Stimulated activated CD8-positive, alpha-beta memory T cell treated with anti-CD3 and anti-CD28 coated beads, Interleukin-4, amount 100 ng/mL, for 4 hours (primary cell): Measurements from ENCODE around the gene THSD4.

Experiments
- DNase-seq, 2 donors: peaks; one replicate each; pipeline ENCODE4 v3.0.0-alpha.2; 2020; ENCODE audit warnings: low read depth in 2 of 2, low spot score in 1 of 2

The THSD4 gene

DNA sequence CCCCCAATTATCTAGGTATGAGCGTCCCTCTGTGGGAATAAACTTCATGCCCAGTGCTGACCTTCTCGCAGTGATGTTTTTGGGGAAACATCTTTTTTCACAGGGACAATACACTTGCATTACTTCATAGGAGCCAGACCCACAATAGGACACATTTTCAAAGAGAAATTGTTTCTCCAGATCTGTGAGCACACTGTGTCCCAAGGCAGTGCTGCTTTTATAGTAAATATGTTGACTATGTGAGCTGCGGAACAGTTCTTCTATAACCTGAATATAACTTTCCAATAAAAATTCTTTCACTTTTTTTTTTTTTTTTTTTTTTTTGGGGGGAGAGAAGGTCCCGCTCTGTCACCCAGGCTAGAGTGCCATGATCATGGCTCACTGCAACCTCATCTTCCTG is 17.4 kb upstream of the THSD4 start:
- no peak for DNase-seq

DNA sequence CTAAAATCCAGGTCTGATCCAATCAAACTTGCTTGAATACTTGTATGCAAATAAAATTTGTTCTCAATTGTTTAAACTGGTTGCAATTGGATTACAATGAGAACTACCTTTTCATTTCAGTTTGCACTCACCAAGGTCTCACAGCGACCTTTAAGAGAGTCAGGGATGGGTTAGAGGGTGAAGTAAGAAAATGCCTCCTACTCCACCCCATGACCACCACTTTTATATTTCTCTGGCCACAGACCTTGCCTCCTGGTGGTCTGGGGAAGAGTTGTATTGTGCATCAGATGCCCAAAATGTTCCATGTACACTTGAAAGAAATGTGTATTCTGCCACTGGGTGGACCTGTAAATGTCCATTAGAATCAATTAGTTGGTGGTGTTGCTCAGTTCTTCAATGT is 16.4 kb upstream of the THSD4 start:
- DNase-seq, result no peak

DNA sequence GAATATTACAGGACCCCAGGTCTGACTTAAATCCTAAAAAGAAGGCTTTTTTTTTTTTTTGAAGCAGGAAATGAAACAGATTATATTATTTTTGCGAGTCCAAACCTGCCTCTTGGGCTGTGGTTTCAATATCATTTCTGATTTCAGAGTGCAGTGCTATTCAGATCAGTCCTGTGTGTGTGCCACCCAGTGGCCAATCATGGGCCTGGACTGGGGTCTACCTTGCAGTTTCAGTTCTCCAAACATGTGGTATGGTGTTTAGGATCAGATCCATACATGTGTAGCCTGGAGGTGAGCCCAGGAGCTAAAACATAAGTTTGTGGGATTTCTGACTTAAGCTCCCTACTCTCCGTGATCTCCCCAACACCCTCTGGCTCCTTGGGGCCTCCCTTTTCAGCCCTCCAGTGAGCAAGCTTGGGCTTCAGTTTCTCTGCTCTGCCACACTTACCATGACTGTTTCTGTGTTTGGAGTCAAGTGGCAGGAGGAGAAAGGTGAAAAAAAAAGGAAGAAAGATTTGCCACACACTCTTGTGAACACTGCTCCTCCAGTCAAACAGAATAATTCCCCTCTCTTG is 12.1 kb upstream of the THSD4 start:
- no peak for DNase-seq

DNA sequence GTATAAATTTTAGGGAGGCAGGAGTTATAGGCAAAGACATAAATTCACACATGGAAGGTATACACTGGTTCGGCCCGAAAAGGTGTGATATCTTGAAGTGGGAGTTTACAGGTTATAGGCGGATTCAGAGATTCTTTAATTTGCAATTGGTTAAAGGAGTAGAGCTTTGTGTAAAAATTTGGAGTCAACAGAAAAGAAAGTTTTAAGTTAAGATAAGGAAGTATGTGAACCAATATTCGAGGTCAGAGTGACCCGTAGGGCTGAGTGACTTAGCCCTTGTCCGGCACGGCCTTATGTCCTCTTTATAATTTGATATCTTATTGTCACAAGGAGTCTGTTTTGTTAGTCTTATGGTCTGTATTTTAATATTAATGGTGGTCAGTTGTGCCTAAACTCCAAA is 10.6 kb upstream of the THSD4 start:
- no peak for DNase-seq

DNA sequence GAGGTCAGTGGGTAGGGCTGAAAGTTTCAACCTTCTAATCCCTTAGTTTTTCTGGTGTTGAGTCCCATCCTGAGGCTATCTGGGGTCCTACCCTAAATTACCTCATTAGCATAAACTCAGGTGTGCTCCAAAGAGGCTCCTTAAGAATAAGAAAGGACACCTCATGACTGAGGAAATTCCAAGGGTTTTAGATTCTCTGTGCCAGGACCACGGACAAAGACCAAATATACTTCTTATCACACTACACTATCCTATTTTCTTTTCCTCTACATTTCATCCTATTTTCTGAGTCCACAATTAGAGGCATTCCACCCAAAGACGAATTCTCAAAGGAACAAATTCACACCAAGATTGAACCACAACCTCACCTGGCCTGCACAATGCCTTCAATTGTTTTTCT is 9.8 kb upstream of the THSD4 start:
- DNase-seq, result no peak

DNA sequence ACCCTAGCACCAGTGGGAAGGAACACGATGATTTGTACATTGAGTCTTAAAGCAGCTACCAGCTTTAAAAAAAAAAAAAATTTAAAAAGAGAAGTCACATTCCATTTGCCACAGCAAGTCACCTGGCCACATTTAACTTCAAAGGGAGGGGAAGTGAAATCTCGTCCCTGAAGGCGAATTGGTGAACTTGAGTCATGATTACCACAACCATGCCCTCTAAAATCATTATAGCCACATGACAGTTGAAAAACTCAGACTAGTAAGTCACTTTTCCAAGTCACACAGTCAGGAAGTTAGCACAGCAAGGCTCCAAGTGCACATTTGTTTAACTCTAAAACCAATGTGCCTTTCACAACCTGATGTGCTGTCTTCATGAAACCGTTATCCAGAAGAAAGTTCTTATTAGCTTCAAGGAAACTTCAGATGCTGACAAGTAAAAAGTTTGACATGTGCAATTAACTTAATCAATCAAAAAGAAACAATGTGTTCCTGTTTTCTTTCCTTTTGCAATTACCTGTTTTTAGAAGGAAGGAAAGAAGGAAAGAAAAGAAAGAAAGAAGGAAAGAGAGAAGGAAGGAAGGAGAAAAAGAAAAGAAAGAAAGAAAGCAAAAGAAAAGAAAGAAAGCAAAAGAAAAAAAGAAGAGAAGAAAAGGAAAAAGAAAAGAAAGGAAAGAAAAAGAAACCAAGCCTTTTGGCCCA is 8.3 kb upstream of the THSD4 start:
- no peak for DNase-seq

DNA sequence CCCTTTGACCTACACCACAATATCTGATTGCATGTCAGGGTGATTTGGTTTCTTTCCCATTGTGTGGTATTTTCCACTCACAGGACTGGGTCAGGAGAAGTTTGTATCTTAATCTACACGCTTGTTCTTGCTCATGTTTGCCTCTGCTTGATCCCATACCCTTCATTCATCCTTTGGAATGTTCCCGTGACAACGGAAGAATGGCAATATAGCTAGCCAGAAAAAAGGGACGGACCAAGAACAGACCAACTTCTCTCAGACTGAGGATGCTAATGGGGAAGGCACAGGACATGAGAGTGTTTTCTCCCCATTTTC is 7.8 kb upstream of the THSD4 start:
- DNase-seq, result no peak

DNA sequence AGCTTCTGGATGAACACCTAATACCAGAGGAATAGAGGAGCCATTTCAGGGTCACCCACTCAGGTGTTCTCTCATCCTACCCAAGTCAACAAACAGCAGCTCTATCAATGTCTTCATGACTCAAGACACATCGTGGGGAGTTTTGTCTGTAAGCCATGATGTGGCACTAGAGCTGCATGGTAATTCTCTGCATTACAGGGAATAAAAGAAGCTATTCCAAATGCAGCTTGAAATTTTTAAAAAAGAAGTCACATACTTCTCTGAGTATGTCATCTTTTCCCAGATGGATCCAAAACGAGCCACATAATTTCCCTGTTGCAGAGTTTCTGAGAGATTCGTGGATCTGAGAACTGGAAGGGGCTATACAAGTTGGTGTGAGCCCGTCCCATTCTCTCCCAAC is 6.1 kb upstream of the THSD4 start:
- DNase-seq, result no peak

DNA sequence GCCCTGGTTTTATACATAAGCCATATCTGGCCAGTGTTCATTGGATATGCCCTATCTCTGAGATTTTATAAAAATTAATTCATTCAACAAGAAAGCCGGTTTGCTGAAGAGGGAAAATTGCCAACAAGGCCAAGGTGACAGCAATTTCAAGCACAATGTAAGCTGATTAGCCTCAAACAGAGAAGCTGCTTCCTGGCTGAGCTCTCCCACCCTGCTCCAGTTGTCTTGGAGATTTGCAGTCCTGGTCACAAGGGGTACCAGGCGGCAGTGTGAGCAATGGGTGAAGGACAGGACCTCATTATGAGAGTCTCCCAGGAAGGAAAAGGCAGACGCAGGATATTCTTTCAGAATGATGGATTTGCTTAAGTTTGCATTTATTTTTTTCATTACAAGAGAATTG is 5.4 kb upstream of the THSD4 start:
- DNase-seq, result no peak

DNA sequence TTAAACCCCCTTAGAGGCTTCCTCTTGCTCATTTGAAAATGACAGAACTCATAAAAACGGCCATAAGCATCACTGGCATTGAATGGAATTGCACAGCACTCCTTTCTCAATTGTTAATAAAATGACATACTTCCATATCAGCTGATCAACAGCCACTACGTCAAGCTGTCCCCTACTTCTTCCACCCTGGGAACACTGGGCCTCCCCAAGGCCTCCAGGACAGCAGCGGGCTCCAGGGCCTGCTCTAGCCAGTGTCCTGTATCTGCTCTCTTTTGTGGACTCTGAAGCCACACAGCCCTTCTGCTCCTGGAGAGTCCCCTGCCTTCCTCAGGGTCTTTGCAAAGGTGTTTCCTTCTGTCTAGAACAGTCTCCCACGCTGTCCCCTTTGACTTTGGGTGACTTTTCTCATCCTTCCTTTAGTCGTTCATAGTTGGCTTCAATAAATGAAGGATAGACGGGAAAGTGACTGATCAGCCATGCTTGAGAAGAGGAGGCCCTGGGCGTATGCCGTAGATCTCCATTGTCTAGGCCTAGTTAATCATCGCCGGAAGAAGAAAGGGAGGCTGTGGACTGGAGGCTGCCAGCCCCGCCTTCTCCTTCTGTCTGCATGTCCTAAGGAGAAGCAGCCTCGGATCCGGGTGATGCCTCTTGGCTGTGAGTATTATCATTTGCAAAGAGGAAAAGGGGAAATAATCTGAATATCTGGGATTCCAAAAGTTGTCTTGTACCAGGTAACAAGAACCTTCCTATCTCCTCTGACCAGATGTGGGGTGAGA is 4.7 kb upstream of the THSD4 start:
- DNase-seq, result no peak

DNA sequence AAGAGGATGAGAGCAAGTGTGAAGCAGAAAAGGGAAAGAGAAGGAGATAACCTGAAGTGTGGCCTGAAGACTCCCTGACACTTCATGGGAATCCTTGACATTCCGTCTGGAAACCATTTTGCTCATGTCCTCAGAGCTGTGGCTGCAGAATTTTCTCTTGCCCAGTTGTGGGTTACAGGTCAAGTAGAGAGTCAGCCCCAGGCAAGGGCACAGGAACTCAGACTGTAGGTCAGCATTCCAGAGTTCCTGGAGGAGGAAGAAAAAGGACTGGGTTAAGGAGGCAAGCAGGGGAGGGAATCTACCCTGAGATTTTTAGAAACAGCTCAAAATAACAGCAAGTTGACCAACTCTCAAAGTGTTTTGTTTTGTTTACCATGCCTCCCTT is 4.1 kb upstream of the THSD4 start:
- no peak for DNase-seq

DNA sequence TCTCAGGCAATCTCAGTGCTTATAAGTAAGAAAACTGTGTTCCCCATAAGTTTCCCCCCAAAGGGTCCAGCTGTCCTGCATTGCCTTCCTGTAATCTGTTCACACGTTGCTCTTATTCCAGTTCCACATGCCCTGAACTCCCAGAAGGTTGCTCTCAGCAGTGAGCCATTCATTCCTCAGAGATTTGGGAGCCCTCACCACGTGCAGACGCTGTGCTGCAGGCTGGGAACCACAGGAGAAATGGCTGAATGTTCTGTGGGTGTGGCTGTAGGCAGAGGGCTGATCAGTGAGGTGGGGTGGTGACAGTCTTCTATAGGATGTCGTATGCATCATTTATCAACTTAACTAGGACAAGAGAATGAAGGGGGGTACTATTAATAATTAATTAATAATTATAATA is 3.3 kb upstream of the THSD4 start:
- DNase-seq, result no peak

DNA sequence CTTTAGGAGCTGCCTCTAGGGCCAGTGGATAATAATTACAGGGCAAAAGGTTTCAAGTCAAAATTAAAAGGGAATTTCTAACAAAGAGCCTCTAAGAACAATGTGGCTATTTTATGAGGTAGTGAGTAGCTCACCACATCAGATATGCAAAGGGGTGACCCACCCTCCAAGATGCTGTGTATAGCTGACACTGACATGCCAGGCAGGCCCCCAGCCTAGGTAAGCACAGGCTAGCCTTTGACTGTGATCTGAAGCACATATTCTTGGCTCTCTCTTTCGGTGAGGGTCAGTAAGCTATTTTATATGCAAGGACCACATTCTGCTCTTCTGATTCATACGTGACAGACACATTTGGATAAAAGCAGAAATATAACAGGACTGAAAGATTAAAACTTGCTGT is 2.8 kb upstream of the THSD4 start:
- no peak for DNase-seq

DNA sequence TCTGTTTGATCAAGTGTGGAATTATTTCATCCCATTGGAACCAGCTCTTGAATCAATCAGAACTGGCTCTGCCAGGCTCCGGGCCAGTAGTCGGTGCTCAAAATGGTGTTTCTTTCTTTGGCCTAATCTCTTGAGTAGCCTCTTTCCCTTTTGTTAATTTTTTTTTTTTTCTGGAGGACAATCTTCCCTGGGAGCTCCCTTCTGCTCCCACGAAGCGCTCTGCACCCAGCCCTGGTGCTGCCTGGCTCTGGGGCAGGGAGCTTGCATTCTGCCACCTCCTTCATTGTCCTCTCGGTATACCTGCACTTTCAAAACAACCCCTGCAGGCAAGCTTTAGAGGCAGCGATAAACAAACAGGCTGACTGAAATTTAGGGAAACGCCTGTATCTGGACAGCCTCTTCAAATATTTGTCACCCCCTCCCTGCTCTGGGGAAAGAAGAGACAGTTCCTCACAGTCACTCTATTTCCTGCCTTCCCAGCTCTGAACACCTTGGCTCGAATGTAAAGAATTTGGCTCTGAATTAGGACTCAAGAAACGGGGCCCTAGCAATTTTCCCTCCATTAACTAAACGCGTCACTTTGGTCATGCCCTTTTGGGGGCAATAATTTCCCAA is 1.1 kb upstream of the THSD4 start:
- no peak for DNase-seq

DNA sequence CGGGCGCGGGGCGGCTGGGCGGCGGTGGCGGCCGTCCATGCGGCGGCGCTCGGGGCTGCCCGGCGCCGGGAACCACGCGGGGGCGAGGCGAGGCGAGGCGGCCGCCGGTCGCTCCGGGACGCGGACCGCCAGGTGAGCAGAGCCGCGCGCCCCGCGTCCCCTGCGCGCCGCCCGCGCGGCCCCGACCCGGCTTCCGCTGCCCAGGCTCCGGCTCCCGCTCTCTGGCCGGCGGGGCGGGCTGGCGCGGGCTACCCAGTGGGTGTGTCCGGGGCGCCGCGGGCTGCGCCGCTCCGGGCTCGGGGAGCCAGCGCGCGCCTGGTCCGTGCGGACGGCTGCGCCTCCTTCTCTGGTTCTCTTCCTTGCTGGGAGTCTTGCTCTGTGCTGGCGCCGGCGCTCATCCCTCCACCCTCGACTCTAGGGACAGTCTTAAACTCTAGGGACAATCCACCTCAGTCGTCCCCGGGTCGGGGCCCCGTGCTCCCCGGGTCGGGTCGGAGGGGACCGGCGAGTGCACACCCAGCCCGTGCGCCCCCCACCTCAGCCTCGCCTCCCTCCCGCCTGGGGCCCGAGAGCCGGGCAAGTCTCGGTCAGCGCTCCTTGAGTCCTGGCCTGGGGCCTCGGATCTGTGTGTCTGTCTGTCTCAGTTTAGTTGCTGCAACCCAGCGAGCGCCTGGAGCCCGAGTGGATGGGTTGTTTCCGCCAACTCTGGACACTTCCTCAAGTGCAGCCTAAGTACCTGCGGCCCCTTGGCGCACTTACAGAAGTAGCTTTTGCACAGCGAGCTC is 488 bp downstream of the THSD4 start:
- DNase-seq, result no peak

DNA sequence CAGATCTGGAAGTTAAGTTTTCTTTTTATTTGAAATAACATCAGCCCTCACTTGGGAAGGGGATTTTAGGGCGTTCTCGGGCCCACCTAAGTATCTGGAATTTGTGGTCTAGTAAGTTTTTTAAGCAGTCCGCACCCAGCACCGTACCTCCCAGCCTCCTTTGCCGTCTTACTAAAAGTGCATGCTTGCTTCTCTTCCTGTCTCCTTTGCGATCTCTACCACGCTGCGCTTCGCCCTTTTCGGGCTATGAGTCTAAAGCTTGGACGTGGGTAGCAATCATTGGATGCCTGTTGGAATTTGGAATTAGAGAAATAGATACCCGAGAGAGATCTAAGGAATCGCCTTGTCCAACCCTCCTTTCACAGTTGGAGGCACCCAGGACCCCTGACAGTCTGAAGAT is 1.1 kb downstream of the THSD4 start:
- DNase-seq, result no peak

DNA sequence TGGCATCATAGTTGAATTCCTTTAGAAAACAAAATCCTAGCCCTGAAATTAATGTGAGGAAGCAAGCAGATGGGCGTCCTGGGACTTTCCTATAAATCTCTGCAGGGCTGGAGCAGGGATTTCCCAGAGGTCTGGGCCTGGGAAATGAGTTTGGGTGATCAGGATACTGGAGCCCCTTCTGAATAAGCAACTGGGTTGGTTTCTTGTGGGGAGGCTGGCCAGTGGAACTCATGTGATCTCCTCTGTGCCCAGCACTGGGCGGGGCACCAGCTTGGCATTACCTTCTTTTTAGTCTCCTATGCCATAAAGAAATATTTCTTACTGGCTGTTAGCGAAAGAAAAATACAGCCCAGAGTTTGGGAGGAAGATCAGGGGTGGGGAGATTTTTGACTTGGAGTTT is 1.7 kb downstream of the THSD4 start:
- DNase-seq, result no peak

DNA sequence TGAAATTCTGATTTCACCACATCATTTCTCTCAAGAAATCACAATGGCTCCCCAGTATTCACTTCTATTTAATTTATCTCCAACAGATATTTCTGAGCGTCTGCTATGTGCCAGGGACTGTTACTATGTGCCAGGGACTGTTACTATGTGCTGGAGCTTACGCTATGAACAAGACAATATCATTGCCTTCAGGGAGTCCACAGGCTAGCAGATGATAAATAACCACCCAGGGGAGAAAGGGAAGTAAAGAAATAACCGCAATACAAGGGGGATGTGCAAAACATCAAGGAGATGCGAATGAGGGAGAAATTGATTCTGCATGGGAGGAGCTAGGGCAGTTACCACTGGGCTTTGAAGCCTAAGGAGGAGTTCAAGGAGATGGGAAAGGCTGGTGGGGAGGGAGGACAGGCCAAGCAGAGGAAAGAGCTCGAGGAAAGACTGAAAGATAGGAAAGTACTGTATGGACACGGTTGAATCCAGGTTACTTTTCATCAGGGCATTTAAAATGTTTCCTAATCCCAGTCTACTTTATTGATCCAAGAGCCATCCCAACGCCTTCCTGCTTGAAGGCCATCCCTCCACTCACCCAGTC is 2.5 kb downstream of the THSD4 start:
- no peak for DNase-seq

DNA sequence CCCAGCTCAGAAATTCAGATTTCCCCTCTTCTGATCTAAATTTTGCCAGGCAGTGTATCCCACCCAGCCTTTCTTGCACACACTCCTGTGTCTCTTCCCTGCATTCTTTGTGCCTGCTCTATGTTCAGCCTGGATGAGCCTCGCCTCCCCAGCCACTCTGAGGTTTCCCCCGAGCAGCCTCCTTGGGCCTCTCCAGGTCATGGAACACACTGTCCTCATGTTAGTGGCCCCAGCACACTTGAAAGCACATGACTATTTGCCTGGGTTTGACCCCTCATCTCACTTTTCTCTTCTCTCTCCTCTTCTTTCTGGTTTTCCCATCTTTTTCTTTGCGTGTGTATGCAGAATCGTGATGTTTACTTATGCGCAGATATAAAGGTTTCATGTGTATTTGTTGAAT is 3.1 kb downstream of the THSD4 start:
- no peak for DNase-seq

DNA sequence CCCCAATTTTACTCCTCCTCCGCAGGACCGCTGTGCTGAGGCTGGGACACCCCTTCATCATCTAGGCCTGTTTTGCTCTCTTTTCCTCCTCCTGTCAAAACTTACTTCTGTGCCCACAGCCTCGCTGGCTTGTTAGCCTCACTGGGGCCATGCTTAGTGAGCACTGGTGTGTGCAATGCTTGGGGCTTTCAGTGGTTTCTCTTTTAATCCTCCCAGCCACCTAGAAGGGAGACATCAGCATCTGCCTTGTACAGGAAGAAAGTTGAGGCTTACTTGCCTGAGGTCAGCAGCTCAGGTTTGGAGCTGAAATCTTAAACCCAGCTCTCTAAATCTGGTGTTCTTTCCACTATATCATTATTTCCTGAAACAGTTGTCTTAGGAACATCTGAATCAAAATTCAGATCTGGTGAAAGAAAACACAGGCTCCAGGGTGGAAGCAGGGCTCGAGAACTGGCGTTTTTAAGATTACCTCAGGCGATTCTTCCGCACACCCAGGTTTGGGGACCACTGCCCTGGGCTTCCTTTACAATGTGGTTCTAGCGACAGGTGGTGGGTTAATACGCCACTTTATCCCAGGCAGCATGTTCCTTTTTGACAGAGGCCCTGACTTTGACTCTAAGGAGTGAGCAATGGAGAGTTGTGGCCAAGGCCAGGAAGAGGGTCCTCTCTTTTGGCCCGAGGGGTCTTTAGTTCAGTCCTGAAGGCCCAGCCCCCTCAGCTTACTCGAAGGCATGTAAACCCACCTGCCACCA is 3.8 kb downstream of the THSD4 start:
- DNase-seq, result no peak
